Ovary (tissue), 9 donors: ENCODE data around the gene WWOX. TPM values are rescaled to one million over a fixed set of nuclear protein-coding genes. Genes with fewer than 3 reads are reported as not detected.
"Not testable (repeated sequence)": the region's sequence is repeated elsewhere in the genome, so short reads cannot be mapped to it uniquely, and the experiment has no call there.

Source experiments
- DNase-seq, 5 donors: peaks; one replicate each; pipeline ENCODE4 v3.0.0-alpha.2; 2019 to 2020
- H3K27ac ChIP-seq, 2 donors: fragments of 200-600 bp; one replicate each; pipeline versions ENCODE4 v1.5.1 to v1.8.0; 2019 to 2022
- H3K27me3 ChIP-seq: fragments of 200-600 bp; one replicate; pipeline ENCODE4 v1.8.0; 2022
- H3K36me3 ChIP-seq: fragments of 200-600 bp; sonication (generic); one replicate; pipeline ENCODE4 v1.5.1; 2019
- H3K4me1 ChIP-seq: one replicate; pipeline ENCODE4 v1.8.1; 2013; ENCODE audit warnings: mild to moderate bottlenecking, moderate library complexity; ENCODE audit not compliant: insufficient read depth
- H3K4me3 ChIP-seq: fragments of 200-600 bp; sonication (generic); one replicate; pipeline ENCODE4 v1.5.1; 2017
- H3K9me3 ChIP-seq, 2 donors: fragments of 200-600 bp in 1 of 2; sonication (generic) in 1 of 2; one replicate each; pipeline versions ENCODE4 v1.5.1 to v1.8.1; 2013 to 2019; ENCODE audit warnings: mild to moderate bottlenecking in 1 of 2, moderate library complexity in 1 of 2
- CTCF ChIP-seq, 3 donors: fragments of 450-650 bp in 2 of 3; fragments of 200-600 bp in 1 of 3; IDR thresholded peaks; one replicate each; pipeline versions ENCODE4 v1.5.1 to v1.8.0; 2016 to 2022; ENCODE audit warnings: antibody characterized with exemption in 3 of 3, mild to moderate bottlenecking in 1 of 3
- EP300 ChIP-seq: sonication (generic); formaldehyde crosslinking; IDR thresholded peaks from one replicate; pipeline ENCODE4 v1.6.1; 2017; ENCODE audit warnings: antibody characterized with exemption
- POLR2A ChIP-seq: fragments of 450-650 bp; IDR thresholded peaks from one replicate; pipeline ENCODE4 v1.6.1; 2017; ENCODE audit warnings: antibody characterized with exemption, mild to moderate bottlenecking, moderate library complexity
- WGBS, 3 donors: extraction: QIAGEN DNeasy Blood & Tissue Kit in 1 of 3; methylation state at CpG; one replicate each; pipeline versions ENCODE4 v1.1.5 to v1.1.7; 2013 to 2017; 5-methylcytosine and 5-hydroxymethylcytosine counted together
- intact Hi-C, 4 donors: fragments of 100-400 bp; cut with DNase I; formaldehyde crosslinking; loops; one replicate each; pipeline versions ENCODE4 v1.11.0 to v1.15.1; 2022 to 2023
- polyA plus RNA-seq, 2 donors: library from polyadenylated mRNA; stranded (reverse); fragments of 200-250 nt in 1 of 2; fragments of 350-450 nt in 1 of 2; fragmentation: Illumina TruSeq in 1 of 2; extraction: RNeasy Lipid Tissue Mini Kit (QIAGEN cat#74804) in 1 of 2; gene quantifications; one replicate each; pipeline ENCODE4 v1.2.3, GENCODE V29; 2013 to 2014
- total RNA-seq, 7 donors: library from RNA; depleted of rRNA in 2 of 7; stranded (reverse); fragments of >200 nt in 2 of 7; fragmentation: NEBNext Ultra II Directional in 3 of 7; extraction: Animal tissue kit (Norgen Biotek cat#: 25700) in 3 of 7; gene quantifications; one replicate each; pipeline versions ENCODE4 v1.1.0 to v1.2.4, GENCODE V29; 2016 to 2023
- donor health status: DM: no; HTN: no; CAD: no; lungs with moderate emphysema.
- donor health status: DM: no; HTN: no; CAD: no.
- donor health status: Bipolar disorder and iron deficiency.
- donor health status: DM: yes; HTN: yes; CAD: no.
- donor health status: DM: no; HTN: no; CAD: no.
- donor health status: DM: yes; HTN: yes; CAD: no.

Gene WWOX
- total and polyA plus RNA-seq, 9 donors: 11.0 to 40.5 (median 25.2) TPM

- WGBS, 3 donors: 92 to 95% (median 95%) methylated on average over 10 of the region's 10 CpGs
- no peak overlapping the region for H3K27ac ChIP-seq
- H3K36me3 ChIP-seq: no peaks in the 10 kb centered on the region
- intact Hi-C loops: no loop called here
- no peak overlapping the region for H3K4me3 ChIP-seq
- DNase-seq: no peak
- no peaks in the 10 kb centered on the region for H3K4me1 ChIP-seq
- H3K27me3 ChIP-seq: no peaks in the 10 kb centered on the region
- TF ChIP-seq EP300 (no peak), POLR2A (no peak), CTCF (IDR thresholded peaks at IDR 0.05) (no peak)
- H3K9me3 ChIP-seq: no peaks in the 10 kb centered on the region
Measured at GRCh38 chr16:78596348-78596995, 497.0 kb downstream of the WWOX start.

- Histone ChIP-seq H3K27me3 (no peaks in the 10 kb centered on the region), H3K27ac (no peak overlapping the region), H3K36me3 (no peaks in the 10 kb centered on the region), H3K4me3 (no peak overlapping the region), H3K4me1 (no peaks in the 10 kb centered on the region), H3K9me3 (no peaks in the 10 kb centered on the region)
- TF ChIP-seq EP300 (no peak), POLR2A (no peak), CTCF (IDR thresholded peaks at IDR 0.05) (no peak)
- no peak for DNase-seq
- 93 to 96% (median 94%) methylated on average over 9 of the region's 9 CpGs for WGBS, 3 donors
- intact Hi-C loops: no loop called here
Measured at GRCh38 chr16:78596996-78597422, 497.6 kb downstream of the WWOX start.

GRCh38 chr16:78597809-78598570 lies 498.5 kb downstream of the WWOX start:
- no peak for TF ChIP-seq EP300
- TF ChIP-seq CTCF (IDR thresholded peaks at IDR 0.05): no peak
- no peak for TF ChIP-seq POLR2A
- Histone ChIP-seq H3K4me3 (no peak overlapping the region), H3K4me1 (no peaks in the 10 kb centered on the region), H3K27me3 (no peaks in the 10 kb centered on the region), H3K9me3 (no peaks in the 10 kb centered on the region), H3K27ac (no peak overlapping the region), H3K36me3 (no peaks in the 10 kb centered on the region)
- intact Hi-C loops: no loop called here
- WGBS, 3 donors: 49 to 55% (median 53%) methylated on average over 9 of the region's 9 CpGs
- no peak for DNase-seq

- 98 to 99% (median 99%) methylated on average over 4 of the region's 4 CpGs for WGBS, 3 donors
- DNase-seq: no peak
- Histone ChIP-seq H3K9me3 (no peaks in the 10 kb centered on the region), H3K4me3 (no peak overlapping the region), H3K27me3 (no peaks in the 10 kb centered on the region), H3K36me3 (no peaks in the 10 kb centered on the region), H3K27ac (no peak overlapping the region), H3K4me1 (no peaks in the 10 kb centered on the region)
- intact Hi-C loops: no loop called here
- TF ChIP-seq EP300 (no peak), CTCF (IDR thresholded peaks at IDR 0.05) (no peak), POLR2A (no peak)
Measured at GRCh38 chr16:78599271-78599670, 499.8 kb downstream of the WWOX start.

- H3K4me1 ChIP-seq, H3K27me3 ChIP-seq, H3K4me3 ChIP-seq, H3K36me3 ChIP-seq, H3K9me3 ChIP-seq, DNase-seq, intact Hi-C loops, H3K27ac ChIP-seq: not testable (repeated sequence)
- 95 to 97% (median 96%) methylated on average over 2 of the region's 2 CpGs for WGBS, 3 donors
Measured at GRCh38 chr16:78604423-78605062, 505.1 kb downstream of the WWOX start.
